HG03575 (cell line): Measurements from ENCODE around the gene LYRM2.

ENCODE experiments used
- ATAC-seq: cut with Tn5 transposase; IDR thresholded peaks from one replicate; pipeline ENCODE4 v1.9.1; 2021; ENCODE audit not compliant: unreplicated experiment, insufficient number of reproducible peaks, low FRiP score; ENCODE audit errors: extremely low read depth

Gene LYRM2

GRCh38 chr6:89522778-89523177 lies 115.8 kb downstream of the LYRM2 start:
- no peak for ATAC-seq

DNA sequence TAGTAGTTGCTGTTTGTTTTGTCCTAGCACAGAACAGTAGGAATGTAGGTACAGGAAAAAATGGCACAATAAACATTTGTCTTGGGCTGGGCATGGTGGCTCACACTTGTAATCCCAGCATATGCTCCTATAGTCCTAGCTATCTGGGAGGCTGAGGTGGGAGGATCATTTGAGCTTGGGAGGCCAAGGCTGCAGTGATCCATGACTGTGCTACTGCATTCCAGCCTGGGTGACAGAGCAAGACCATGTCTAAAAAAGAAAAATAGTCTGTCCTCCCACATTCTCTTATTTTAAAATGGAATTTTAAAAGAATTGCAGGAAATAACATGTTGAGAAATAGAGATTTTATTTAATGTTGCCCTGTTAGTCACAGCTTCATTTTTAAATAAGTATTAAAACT lies 117.8 kb downstream of the LYRM2 start:
- no peak for ATAC-seq

DNA sequence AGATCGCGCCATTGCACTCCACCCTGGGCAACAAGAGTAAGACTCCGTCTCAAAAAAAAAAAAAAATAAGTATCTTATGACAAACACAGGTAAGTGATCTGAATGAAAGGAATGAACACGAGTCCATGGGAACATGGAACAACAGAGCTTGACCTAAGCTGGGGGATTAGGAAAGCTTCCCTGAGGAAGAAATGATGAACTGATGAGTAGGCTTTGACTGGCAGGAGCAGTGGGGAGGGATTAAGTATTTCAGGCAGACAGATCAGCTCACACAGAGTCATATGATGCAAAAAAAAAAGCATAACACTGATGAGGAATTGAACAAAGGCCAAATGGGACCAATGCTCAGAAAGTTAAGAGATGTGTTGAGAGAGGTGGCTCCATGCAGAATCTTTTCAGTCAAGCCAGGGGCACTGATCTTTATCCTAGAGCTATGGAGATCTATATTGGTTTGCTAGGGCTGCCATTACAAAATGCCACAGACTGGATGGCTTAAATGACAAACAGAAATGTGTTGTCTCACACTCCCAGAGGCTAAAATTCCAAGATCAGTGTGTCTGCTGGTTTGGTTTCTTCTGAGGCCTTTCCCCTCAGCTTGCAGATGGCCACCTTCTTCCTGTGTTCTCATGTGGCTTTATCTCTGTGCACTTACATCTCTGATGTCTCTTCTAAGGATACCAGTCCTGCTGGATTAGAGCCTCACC lies 120.0 kb downstream of the LYRM2 start:
- no peak for ATAC-seq
